HG02938 (cell line): ENCODE results near the gene ARL15.
"Not testable (repeated sequence)": the region's sequence is repeated elsewhere in the genome, so short reads cannot be mapped to it uniquely, and the experiment has no call there.

ENCODE experiments used
- ATAC-seq: cut with Tn5 transposase; IDR thresholded peaks from one replicate; pipeline ENCODE4 v1.9.1; 2021; ENCODE audit warnings: mild to moderate bottlenecking, moderate library complexity; ENCODE audit not compliant: unreplicated experiment

ARL15 gene

GRCh38 chr5:53997736-53998627 is 312.4 kb downstream of the ARL15 start:
- ATAC-seq, result no peak

GRCh38 chr5:53996008-53996407 is 314.4 kb downstream of the ARL15 start:
- ATAC-seq, result no peak

GRCh38 chr5:53994148-53994547 is 316.2 kb downstream of the ARL15 start:
- ATAC-seq, result no peak

- no peak for ATAC-seq
These were observed 318.4 kb downstream of the ARL15 start for GRCh38 chr5:53991942-53992341.

- no peak for ATAC-seq
These were observed 323.3 kb downstream of the ARL15 start for GRCh38 chr5:53987101-53987500.

GRCh38 chr5:53985796-53986195 is 324.6 kb downstream of the ARL15 start:
- ATAC-seq, result no peak

- ATAC-seq, result no peak
These were observed 325.4 kb downstream of the ARL15 start for GRCh38 chr5:53984971-53985370.

- no peak for ATAC-seq
These were observed 326.6 kb downstream of the ARL15 start for GRCh38 chr5:53983568-53984460.

- not testable (repeated sequence) for ATAC-seq
These were observed 328.1 kb downstream of the ARL15 start for GRCh38 chr5:53982319-53982718.

GRCh38 chr5:53980061-53980460 is 330.3 kb downstream of the ARL15 start:
- no peak for ATAC-seq

- no peak for ATAC-seq
These were observed 336.4 kb downstream of the ARL15 start for GRCh38 chr5:53974021-53974420.

- no peak for ATAC-seq
These were observed 338.1 kb downstream of the ARL15 start for GRCh38 chr5:53972314-53972713.

GRCh38 chr5:53971551-53971950 is 338.8 kb downstream of the ARL15 start:
- ATAC-seq, result no peak

GRCh38 chr5:53971131-53971530 is 339.2 kb downstream of the ARL15 start:
- no peak for ATAC-seq

- ATAC-seq, result no peak
These were observed 339.9 kb downstream of the ARL15 start for GRCh38 chr5:53970475-53970874.

- no peak for ATAC-seq
These were observed 341.1 kb downstream of the ARL15 start for GRCh38 chr5:53969176-53969730.

GRCh38 chr5:53965459-53965858 is 344.9 kb downstream of the ARL15 start:
- no peak for ATAC-seq

GRCh38 chr5:53963958-53964357 is 346.4 kb downstream of the ARL15 start:
- no peak for ATAC-seq

GRCh38 chr5:53962306-53962705 is 348.1 kb downstream of the ARL15 start:
- no peak for ATAC-seq

GRCh38 chr5:53956632-53957031 is 353.7 kb downstream of the ARL15 start:
- no peak for ATAC-seq

GRCh38 chr5:53956196-53956595 is 354.2 kb downstream of the ARL15 start:
- no peak for ATAC-seq
